BLaER1 treated with 17β-estradiol and CSF1 and Interleukin-3, amounts not matched to agents 10 nM and 100 nM (cell line): Measurements from ENCODE around the gene ABCA5.
A peak's percentile ranks its signal among the peaks of the same experiment; 100 is the strongest.

Experiments
- H3K27ac ChIP-seq, 11 experiments: shearing (Covaris generic); formaldehyde crosslinking; 2 replicates each; pipeline ENCODE4 v1.8.1; 2022
- H3K27me3 ChIP-seq, 11 experiments: shearing (Covaris generic); formaldehyde crosslinking; 2 replicates each; pipeline ENCODE4 v1.8.1; 2022
- H3K36me3 ChIP-seq, 11 experiments: shearing (Covaris generic); formaldehyde crosslinking; 2 replicates each; pipeline ENCODE4 v1.8.1; 2022
- H3K4me1 ChIP-seq, 10 experiments: shearing (Covaris generic); formaldehyde crosslinking; 2 replicates each; pipeline ENCODE4 v1.8.1; 2022
- H3K4me2 ChIP-seq, 11 experiments: shearing (Covaris generic); formaldehyde crosslinking; 2 replicates each; pipeline ENCODE4 v1.8.1; 2022
- H3K4me3 ChIP-seq, 10 experiments: shearing (Covaris generic); formaldehyde crosslinking; 2 replicates each; pipeline ENCODE4 v1.8.1; 2022
- H3K9ac ChIP-seq, 11 experiments: shearing (Covaris generic); formaldehyde crosslinking; 2 replicates each; pipeline ENCODE4 v1.8.1; 2022
- H3K9me3 ChIP-seq, 11 experiments: shearing (Covaris generic); formaldehyde crosslinking; replicated peaks in 1 of 11; 2 replicates each; pipeline ENCODE4 v1.8.1; 2022
- H4K20me1 ChIP-seq, 11 experiments: shearing (Covaris generic); formaldehyde crosslinking; 2 replicates each; pipeline ENCODE4 v1.8.1; 2022
- Cebpa-rat ChIP-seq, 11 experiments: shearing (Covaris generic); IDR thresholded peaks; 2 replicates each; pipeline ENCODE4 v1.8.1; 2022

Gene ABCA5

GRCh38 chr17:69254187-69254586 lies 72.7 kb downstream of the ABCA5 start:
- no peak for TF ChIP-seq Cebpa-rat (IDR thresholded peaks at IDR 0.05)
- Histone ChIP-seq H3K4me2 (no peak overlapping the region), H3K9ac (no peak overlapping the region), H3K4me3 (no peak overlapping the region), H3K9me3 (no peaks in the 10 kb centered on the region), H3K27ac (no peak overlapping the region), H4K20me1 (no peaks in the 10 kb centered on the region), H3K36me3 (no peaks in the 10 kb centered on the region), H3K27me3 (no peaks in the 10 kb centered on the region), H3K4me1 (no peaks in the 10 kb centered on the region)

GRCh38 chr17:69250641-69251040 lies 76.3 kb downstream of the ABCA5 start:
- Histone ChIP-seq H3K27ac (no peak overlapping the region), H3K9me3 (no peaks in the 10 kb centered on the region), H3K36me3 (no peaks in the 10 kb centered on the region), H3K27me3 (no peaks in the 10 kb centered on the region), H3K4me1 (no peaks in the 10 kb centered on the region), H3K4me3 (no peak overlapping the region), H3K4me2 (no peak overlapping the region), H3K9ac (no peak overlapping the region), H4K20me1 (no peaks in the 10 kb centered on the region)
- TF ChIP-seq Cebpa-rat (IDR thresholded peaks at IDR 0.05), result no peak

DNA sequence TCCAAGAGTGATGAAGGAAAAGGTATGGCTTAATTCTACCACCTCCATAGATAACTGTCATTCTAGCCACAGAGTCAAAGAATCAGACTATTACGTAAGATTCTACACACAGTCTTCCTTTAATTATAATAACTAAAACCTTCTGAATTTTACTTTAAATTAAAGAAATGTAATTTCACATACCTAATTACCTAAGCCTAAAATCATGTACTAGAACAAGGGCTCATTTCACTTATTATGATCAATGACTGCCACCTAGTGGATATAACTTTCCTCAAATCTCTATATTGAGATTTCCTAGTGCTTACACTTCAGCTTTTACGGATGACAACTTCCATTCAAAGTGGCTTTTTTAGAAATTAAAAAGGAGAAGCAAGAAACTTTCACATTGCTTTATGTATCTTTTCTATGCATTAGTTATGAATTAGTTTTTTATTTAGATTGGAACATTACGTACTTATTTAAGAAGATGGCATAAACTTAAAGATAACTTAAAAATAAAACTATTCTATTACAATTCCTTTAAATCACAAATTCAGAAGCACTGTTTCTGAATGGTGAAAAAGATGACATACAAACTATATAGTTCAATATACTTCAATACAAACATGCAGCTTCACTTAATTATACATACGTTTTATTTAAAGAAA lies 80.1 kb downstream of the ABCA5 start:
- no peaks in the 10 kb centered on the region for H3K9me3 ChIP-seq
- H3K4me3 ChIP-seq, result no peak overlapping the region
- H3K4me2 ChIP-seq, result no peak overlapping the region
- no peaks in the 10 kb centered on the region for H3K4me1 ChIP-seq
- H3K27ac ChIP-seq, result no peak overlapping the region
- H3K27me3 ChIP-seq, result no peaks in the 10 kb centered on the region
- no peaks in the 10 kb centered on the region for H3K36me3 ChIP-seq
- 0 out of 22 replicates have a peak, but pooled peaks of 1 of the 11 experiments have one; percentile 34 for TF ChIP-seq Cebpa-rat (IDR thresholded peaks at IDR 0.05)
- H3K9ac ChIP-seq, result no peak overlapping the region
- H4K20me1 ChIP-seq, result no peaks in the 10 kb centered on the region

DNA sequence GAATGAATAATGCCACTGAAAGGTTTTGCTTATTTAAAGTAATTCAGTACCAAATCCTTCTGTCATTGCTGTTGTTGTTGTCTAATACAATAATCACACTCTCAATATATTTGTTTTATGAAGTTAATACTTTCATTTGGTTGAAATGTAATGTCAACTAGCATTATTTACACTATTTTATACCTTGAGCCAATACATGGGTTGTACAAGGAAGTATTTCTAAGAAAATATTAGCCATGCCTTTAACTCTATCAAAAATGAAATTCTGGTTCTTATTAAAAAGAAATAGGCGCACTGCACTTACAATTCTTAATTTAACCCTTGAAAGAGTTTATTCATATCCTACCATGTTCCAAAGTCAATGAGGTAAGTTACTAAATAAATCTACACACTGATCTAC lies 80.7 kb downstream of the ABCA5 start:
- H4K20me1 ChIP-seq, result no peaks in the 10 kb centered on the region
- no peaks in the 10 kb centered on the region for H3K27me3 ChIP-seq
- H3K4me3 ChIP-seq, result no peak overlapping the region
- no peak overlapping the region for H3K27ac ChIP-seq
- no peak overlapping the region for H3K4me2 ChIP-seq
- H3K4me1 ChIP-seq, result no peaks in the 10 kb centered on the region
- no peak overlapping the region for H3K9ac ChIP-seq
- no peaks in the 10 kb centered on the region for H3K9me3 ChIP-seq
- H3K36me3 ChIP-seq, result no peaks in the 10 kb centered on the region
- TF ChIP-seq Cebpa-rat (IDR thresholded peaks at IDR 0.05), result no peak

DNA sequence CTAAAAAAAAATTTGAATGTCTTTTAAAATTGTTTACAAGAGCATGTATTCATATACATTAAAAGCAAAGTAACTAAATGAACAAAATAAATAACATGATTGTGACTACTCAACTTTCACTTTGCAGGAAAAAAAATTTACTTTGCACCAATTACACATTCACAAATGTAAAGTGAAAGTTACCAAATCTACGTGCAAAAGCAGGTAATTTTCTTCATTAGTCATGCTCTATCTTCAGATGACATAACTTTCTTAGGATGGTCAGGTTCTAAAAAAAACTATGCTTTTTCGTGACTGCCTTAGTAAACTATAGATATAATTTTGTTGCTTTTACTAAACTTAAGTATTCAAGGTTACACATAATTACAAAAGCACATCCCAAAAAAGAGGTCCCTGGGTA lies 81.3 kb downstream of the ABCA5 start:
- Histone ChIP-seq H3K27me3 (no peaks in the 10 kb centered on the region), H3K36me3 (no peaks in the 10 kb centered on the region), H3K4me3 (no peak overlapping the region), H3K27ac (no peak overlapping the region), H3K9ac (no peak overlapping the region), H3K9me3 (no peaks in the 10 kb centered on the region), H3K4me1 (peaks cover 0 to 1% (median 0%) of the 10 kb centered on the region in 10 experiments; a peak in 1 of 20 replicates), H3K4me2 (no peak overlapping the region), H4K20me1 (no peaks in the 10 kb centered on the region)
- TF ChIP-seq Cebpa-rat (IDR thresholded peaks at IDR 0.05), result no peak

DNA sequence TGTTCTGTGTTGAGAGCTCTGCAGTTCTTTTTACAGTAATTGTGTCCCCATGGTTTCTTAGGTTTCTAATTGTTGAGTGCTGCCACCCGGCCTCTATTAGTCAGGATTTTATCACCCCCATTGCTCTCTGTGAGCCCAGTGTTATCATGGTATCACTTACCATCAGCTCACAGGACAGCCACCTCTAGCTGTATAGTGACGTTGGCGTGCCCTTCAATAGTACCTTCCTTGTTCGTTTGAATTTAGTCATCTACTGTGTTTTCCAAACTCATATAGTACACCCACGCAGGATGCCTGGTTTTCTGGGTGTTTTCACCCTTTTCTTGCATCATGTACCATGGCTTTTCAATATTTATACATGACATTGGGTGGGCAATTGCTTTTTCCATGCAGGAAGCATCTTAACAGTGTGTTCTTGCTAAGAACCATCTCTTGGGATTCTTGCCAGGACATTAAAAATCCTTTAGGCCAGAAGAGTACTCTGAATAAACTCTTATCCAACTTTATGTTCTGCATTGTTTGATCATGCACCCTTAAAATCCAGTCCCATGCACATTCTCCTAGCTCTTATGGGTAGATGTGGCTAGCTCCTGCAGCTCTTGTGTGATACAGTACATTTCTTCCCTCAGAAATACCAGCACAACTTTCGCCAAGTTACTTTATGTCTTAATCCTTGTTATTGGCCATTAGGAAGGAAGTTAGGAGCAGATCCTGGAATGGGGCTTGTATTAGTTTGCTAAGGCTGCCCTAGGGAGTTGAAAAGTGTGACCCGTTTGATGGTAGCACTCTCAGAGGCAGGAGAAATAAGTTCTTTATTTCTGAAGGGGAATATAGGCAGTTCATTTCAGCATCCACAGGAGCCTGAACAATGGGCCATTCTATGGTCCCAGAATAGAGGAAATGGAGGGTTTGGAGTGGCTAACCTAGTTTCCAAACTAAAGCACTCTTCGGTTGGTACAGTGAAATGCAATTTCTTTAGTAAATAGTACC lies 87.0 kb downstream of the ABCA5 start:
- Histone ChIP-seq H3K9ac (no peak overlapping the region), H3K27ac (no peak overlapping the region), H3K9me3 (no peaks in the 10 kb centered on the region)

DNA sequence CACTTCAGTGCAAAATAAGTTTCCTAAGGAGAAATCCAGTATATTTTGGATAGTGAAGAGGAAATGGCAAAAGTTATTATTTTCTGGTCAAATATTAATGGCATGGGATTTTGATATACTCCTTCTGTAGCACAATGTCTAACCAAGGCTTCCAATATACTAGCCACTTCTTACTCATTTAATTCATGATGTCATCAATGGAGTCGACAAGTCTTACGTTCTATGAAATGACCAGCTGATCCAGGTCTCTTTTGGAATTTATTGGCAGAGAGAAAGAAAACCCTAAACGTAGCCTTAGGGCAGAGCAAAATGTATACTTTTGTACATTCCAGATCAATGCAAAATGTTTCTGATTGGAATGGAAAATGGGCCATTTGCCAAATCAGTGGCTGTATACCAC lies 90.0 kb downstream of the ABCA5 start:
- Histone ChIP-seq H3K27ac (no peak overlapping the region), H3K27me3 (no peaks in the 10 kb centered on the region), H4K20me1 (no peaks in the 10 kb centered on the region), H3K9me3 (peaks cover 6 to 26% (median 17%) of the 10 kb centered on the region in 11 experiments), H3K36me3 (peaks cover 0 to 9% (median 0%) of the 10 kb centered on the region in 11 experiments; a peak in 2 of 22 replicates), H3K9ac (no peak overlapping the region), H3K4me1 (peaks cover 0 to 21% (median 0%) of the 10 kb centered on the region in 10 experiments; a peak in 7 of 20 replicates), H3K4me2 (no peak overlapping the region), H3K4me3 (no peak overlapping the region)
- no peak for TF ChIP-seq Cebpa-rat (IDR thresholded peaks at IDR 0.05)

More for the DNA sequence above, 87.0 kb downstream of the ABCA5 start:
- Histone ChIP-seq H3K4me3 (no peak overlapping the region), H3K4me1 (peaks cover 0 to 9% (median 0%) of the 10 kb centered on the region in 10 experiments; a peak in 7 of 20 replicates), H4K20me1 (no peaks in the 10 kb centered on the region), H3K4me2 (no peak overlapping the region), H3K27me3 (no peaks in the 10 kb centered on the region), H3K36me3 (no peaks in the 10 kb centered on the region)
- no peak for TF ChIP-seq Cebpa-rat (IDR thresholded peaks at IDR 0.05)

- Histone ChIP-seq H3K4me3 (no peak overlapping the region), H3K4me2 (no peak overlapping the region), H3K9me3 (peaks cover 6 to 30% (median 17%) of the 10 kb centered on the region in 11 experiments), H3K36me3 (peaks cover 0 to 11% (median 0%) of the 10 kb centered on the region in 11 experiments; a peak in 2 of 22 replicates), H3K9ac (no peak overlapping the region), H3K27ac (no peak overlapping the region), H3K27me3 (no peaks in the 10 kb centered on the region), H4K20me1 (no peaks in the 10 kb centered on the region), H3K4me1 (peaks cover 0 to 21% (median 0%) of the 10 kb centered on the region in 10 experiments; a peak in 7 of 20 replicates)
- no peak for TF ChIP-seq Cebpa-rat (IDR thresholded peaks at IDR 0.05)
Observed at GRCh38 chr17:69236464-69236863, 90.5 kb downstream of the ABCA5 start.
